GM19372 (cell line): ENCODE measurements around the gene FGD3.
A peak's percentile ranks its signal among the peaks of the same experiment; 100 is the strongest.

Experiments
- ATAC-seq: cut with Tn5 transposase; IDR thresholded peaks from one replicate; pipeline ENCODE4 v1.9.1; 2021; ENCODE audit warnings: mild to moderate bottlenecking, low read depth, moderate library complexity; ENCODE audit not compliant: unreplicated experiment

Gene FGD3

GRCh38 chr9:93048566-93049448 lies 101.5 kb downstream of the FGD3 start:
- no peak for ATAC-seq

- ATAC-seq, result no peak
Observed at GRCh38 chr9:93049491-93049890, 102.2 kb downstream of the FGD3 start.

GRCh38 chr9:93050231-93050630 lies 102.9 kb downstream of the FGD3 start:
- no peak for ATAC-seq

- ATAC-seq, result no peak
Observed at GRCh38 chr9:93051680-93052089, 104.4 kb downstream of the FGD3 start.

GRCh38 chr9:93052791-93053540 lies 105.6 kb downstream of the FGD3 start:
- no peak for ATAC-seq

- no peak for ATAC-seq
Observed at GRCh38 chr9:93053781-93054331, 106.5 kb downstream of the FGD3 start.

- ATAC-seq, result no peak
Observed at GRCh38 chr9:93054758-93055704, 107.7 kb downstream of the FGD3 start.

- no peak for ATAC-seq
Observed at GRCh38 chr9:93057042-93057702, 109.8 kb downstream of the FGD3 start.

- ATAC-seq, result peak; percentile 6
Observed at GRCh38 chr9:93057703-93058354, 110.5 kb downstream of the FGD3 start.

- ATAC-seq, result peak; percentile 61
Observed at GRCh38 chr9:93058355-93059010, 111.2 kb downstream of the FGD3 start, which contains the start of gene SUSD3. Gene SUSD3 (plus strand): TSS chr9:93058701. CDS start chr9:93058743, 42 bp downstream.

GRCh38 chr9:93059011-93059714 lies 111.8 kb downstream of the FGD3 start:
- peak; percentile 25 for ATAC-seq

- ATAC-seq, result no peak
Observed at GRCh38 chr9:93059715-93060578, 112.6 kb downstream of the FGD3 start.

- no peak for ATAC-seq
Observed at GRCh38 chr9:93060746-93061259, 113.5 kb downstream of the FGD3 start.

GRCh38 chr9:93061260-93061751 lies 114.0 kb downstream of the FGD3 start:
- no peak for ATAC-seq

GRCh38 chr9:93061791-93062763 lies 114.8 kb downstream of the FGD3 start:
- ATAC-seq, result no peak
